SK-N-SH (cell line): Measurements from ENCODE around the gene GLOD5. TPM values are rescaled to one million over a fixed set of nuclear protein-coding genes. Genes with fewer than 3 reads are reported as not detected.
A peak's percentile ranks its signal among the peaks of the same experiment; 100 is the strongest.

Experiments used
- CTCF ChIA-PET: fragments of 300-600, 350-600 bp; formaldehyde crosslinking; extraction: SDS; loops from one replicate; lab custom pipeline; 2021; lab: Yijun Ruan, JAX
- POLR2A ChIA-PET: fragments of 350-600 bp; sonication (Branson Sonifier 250); formaldehyde crosslinking; extraction: SDS; loops from one replicate; lab custom pipeline; 2020; ENCODE audit warnings: antibody characterized with exemption, inconsistent platforms; lab: Yijun Ruan, JAX
- DNase-seq: peaks from one replicate; pipeline ENCODE4 v3.0.0; 2012
- H2AFZ ChIP-seq: fragments of 200-600 bp; sonication (generic); 2 replicates; pipeline ENCODE4 v1.8.1; 2016; ENCODE audit warnings: antibody characterized with exemption, mild to moderate bottlenecking, low read depth
- H3F3A ChIP-seq: fragments of 200-600 bp; sonication (generic); replicated peaks from 2 replicates; pipeline ENCODE3; 2016; ENCODE audit warnings: antibody characterized with exemption, mild to moderate bottlenecking; ENCODE audit not compliant: insufficient read depth
- H3K27ac ChIP-seq, 2 experiments: fragments of 200-500 bp in 1 of 2; fragments of 200-600 bp in 1 of 2; sonication (Bioruptor generic) in 1 of 2; sonication (generic), shearing (Covaris generic) in 1 of 2; 2 replicates each; pipeline versions ENCODE4 v1.5.1 to v1.6.1; 2014 to 2016; ENCODE audit warnings: low read depth in 2 of 2, inconsistent platforms in 1 of 2, low read length in 1 of 2, mild to moderate bottlenecking in 1 of 2, mixed read lengths in 1 of 2
- H3K27me3 ChIP-seq: fragments of 200-600 bp; sonication (generic), shearing (Covaris generic); 2 replicates; pipeline ENCODE4 v1.6.1; 2016; ENCODE audit warnings: mixed run types; ENCODE audit not compliant: insufficient read depth
- H3K36me3 ChIP-seq, 2 experiments: fragments of 200-500 bp in 1 of 2; fragments of 200-600 bp in 1 of 2; sonication (Bioruptor generic) in 1 of 2; sonication (generic) in 1 of 2; replicated peaks in 1 of 2; 2 replicates each; pipeline versions ENCODE3 to v1.5.1; 2014 to 2016; ENCODE audit warnings: low read length in 1 of 2, mild to moderate bottlenecking in 1 of 2; ENCODE audit not compliant: insufficient read depth in 2 of 2, control insufficient read depth in 1 of 2
- H3K4me1 ChIP-seq, 2 experiments: fragments of 200-500 bp in 1 of 2; fragments of 200-600 bp in 1 of 2; sonication (Bioruptor generic) in 1 of 2; sonication (generic), shearing (Covaris generic) in 1 of 2; 2 replicates each; pipeline versions ENCODE4 v1.5.1 to v1.6.1; 2014 to 2016; ENCODE audit warnings: low read depth in 1 of 2, low read length in 1 of 2, mixed run types in 1 of 2; ENCODE audit not compliant: insufficient read depth in 2 of 2, control insufficient read depth in 1 of 2
- H3K4me2 ChIP-seq: fragments of 200-600 bp; sonication (generic), shearing (Covaris generic); 2 replicates; pipeline ENCODE4 v1.6.1; 2017; ENCODE audit warnings: mixed run types
- H3K4me3 ChIP-seq, 2 experiments: fragments of 200-500 bp in 1 of 2; fragments of 200-600 bp in 1 of 2; sonication (Bioruptor generic) in 1 of 2; sonication (generic), shearing (Covaris generic) in 1 of 2; 2 replicates each; pipeline versions ENCODE4 v1.5.1 to v1.8.1; 2014 to 2016; ENCODE audit warnings: low read depth in 2 of 2, inconsistent platforms in 1 of 2, low read length in 1 of 2, mild to moderate bottlenecking in 1 of 2, mixed read lengths in 1 of 2, moderate library complexity in 1 of 2
- H3K79me2 ChIP-seq: fragments of 200-600 bp; sonication (generic); 2 replicates; pipeline ENCODE4 v1.8.1; 2017; ENCODE audit warnings: mild to moderate bottlenecking; ENCODE audit not compliant: insufficient read depth
- H3K9ac ChIP-seq: fragments of 200-600 bp; sonication (generic); 2 replicates; pipeline ENCODE4 v1.6.1; 2017; ENCODE audit warnings: mixed run types
- H3K9me2 ChIP-seq: fragments of 200-600 bp; sonication (generic); 2 replicates; pipeline ENCODE4 v1.6.1; 2017; ENCODE audit warnings: mixed run types
- H3K9me3 ChIP-seq: fragments of 200-600 bp; sonication (generic); 2 replicates; pipeline ENCODE4 v1.6.1; 2017; ENCODE audit warnings: mixed run types, mild to moderate bottlenecking, moderate library complexity
- H4K20me1 ChIP-seq: fragments of 200-600 bp; sonication (generic); 2 replicates; pipeline ENCODE4 v1.6.1; 2017; ENCODE audit warnings: mild to moderate bottlenecking, mixed run types; ENCODE audit not compliant: insufficient read depth
- CHD2 ChIP-seq: fragments of 150-350 bp; IDR thresholded peaks from 2 replicates; pipeline ENCODE4 v1.6.1; 2018; ENCODE audit warnings: low read length; ENCODE audit not compliant: partially characterized antibody
- CTCF ChIP-seq: fragments of 200-600 bp; sonication (generic); IDR thresholded peaks from 2 replicates; pipeline ENCODE4 v1.6.1; 2017; ENCODE audit warnings: antibody characterized with exemption, mild to moderate bottlenecking, moderate library complexity
- EP300 ChIP-seq, 2 experiments: IDR thresholded peaks; 2 replicates each; pipeline versions ENCODE4 v1.4.0 to v1.6.1; 2012; ENCODE audit warnings: borderline replicate concordance in 1 of 2, low read depth in 1 of 2, low read length in 1 of 2
- EZH2phosphoT487 ChIP-seq: fragments of 200-600 bp; sonication (generic); IDR thresholded peaks from 2 replicates; pipeline ENCODE4 v1.6.1; 2017; ENCODE audit warnings: low read depth, mixed run types, mild to moderate bottlenecking, antibody characterized with exemption, moderate library complexity, borderline replicate concordance
- FOSL2 ChIP-seq: IDR thresholded peaks from 2 replicates; pipeline ENCODE4 v1.4.0; 2012; ENCODE audit warnings: low read depth, mild to moderate bottlenecking, moderate library complexity, borderline replicate concordance
- GATA2 ChIP-seq: sonication (generic); formaldehyde crosslinking; IDR thresholded peaks from 2 replicates; pipeline ENCODE4 v1.5.0; 2020; ENCODE audit warnings: mild to moderate bottlenecking, missing genetic modification reagents
- MEF2A ChIP-seq: IDR thresholded peaks from 2 replicates; pipeline ENCODE4 v1.4.0; 2012; ENCODE audit warnings: low read depth, borderline replicate concordance
- RAD21 ChIP-seq: IDR thresholded peaks from 2 replicates; pipeline ENCODE4 v1.6.1; 2012; ENCODE audit warnings: mild to moderate bottlenecking, low read length
- RXRA ChIP-seq: IDR thresholded peaks from 2 replicates; pipeline ENCODE4 v1.4.0; 2012; ENCODE audit warnings: low read depth, mild to moderate bottlenecking, borderline replicate concordance
- SIN3A ChIP-seq: IDR thresholded peaks from 2 replicates; pipeline ENCODE4 v1.6.1; 2012; ENCODE audit warnings: low read depth, mild to moderate bottlenecking, low read length, moderate library complexity, borderline replicate concordance
- SMC3 ChIP-seq: IDR thresholded peaks from 2 replicates; pipeline ENCODE4 v1.6.1; 2012; ENCODE audit warnings: low read depth, low read length, improper control_type of control experiment
- WGBS: methylation state at CpG from one replicate; pipeline ENCODE4 v1.1.6; 2017; ENCODE audit warnings: low lambda C conversion rate; 5-methylcytosine and 5-hydroxymethylcytosine counted together
- polyA plus RNA-seq, 3 experiments: library from polyadenylated mRNA; depleted of rRNA; stranded (reverse); fragments of >200 nt; gene quantifications; 2 replicates each; pipeline ENCODE4 v1.2.3, GENCODE V29; 2012
- TF ChIP-seq, protein P1 (sequence below): IDR thresholded peaks from 2 replicates; pipeline ENCODE4 v1.4.0; 2012; ENCODE audit warnings: low read depth, borderline replicate concordance

GLOD5 gene
- not detected in 2 replicates for polyA plus RNA-seq (2012; rRNA removed)
- polyA plus RNA-seq (2012; cell fraction: cytosol; rRNA removed), result not detected in 2 replicates
- polyA plus RNA-seq (2012; cell fraction: nucleus; rRNA removed), result not detected in 2 replicates

DNA sequence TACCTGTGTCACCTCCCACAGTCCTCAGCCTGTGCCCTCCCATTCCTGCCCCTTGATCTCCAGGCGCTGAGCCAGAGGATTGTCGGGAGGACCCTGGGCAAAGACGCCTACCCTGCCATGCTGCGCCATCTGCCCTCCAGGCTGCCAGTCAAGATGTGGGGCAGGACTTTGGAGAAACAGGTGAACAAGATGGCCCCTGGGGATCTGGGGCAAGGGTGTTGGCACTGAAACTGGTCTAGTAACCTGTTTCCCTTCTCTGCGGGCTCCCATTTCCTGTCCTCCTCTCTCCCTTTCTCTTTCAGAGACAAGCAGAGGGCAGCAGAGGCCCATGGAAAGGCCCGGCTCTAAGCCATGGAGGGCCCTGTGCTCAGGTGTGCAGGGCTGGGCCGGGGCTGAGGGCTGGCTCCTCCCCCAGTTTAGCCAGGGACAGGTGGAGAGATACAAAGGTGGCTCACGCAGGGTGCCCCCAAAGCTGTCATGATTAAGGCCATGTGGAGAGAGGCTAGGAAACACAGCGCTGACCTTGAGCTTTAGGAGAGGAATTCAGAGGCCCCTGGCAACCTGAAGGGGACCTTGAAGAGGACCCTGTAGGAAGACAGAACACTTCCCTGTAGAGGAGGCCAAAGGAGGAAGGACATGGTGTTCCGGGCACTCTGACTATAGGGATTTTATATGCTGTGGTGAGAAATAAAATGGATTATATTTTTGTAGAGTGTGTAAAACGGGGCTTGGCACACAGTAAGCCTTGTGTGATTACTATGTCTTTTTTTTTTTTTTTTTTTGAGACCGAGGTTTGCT, at the start of gene GLOD5:
Gene GLOD5 (plus strand): TSS at position 74 of the 798 bp plus-strand sequence. CDS start 44 bp downstream, at position 118.
- ChIA-PET POLR2A (no interaction called here), CTCF (interaction anchor here (1.2 kb wide), 1 partner anchor 11 kb away, joined by 3 read pairs; no protein-coding TSS in a partner anchor)
- peak; percentile 27 for DNase-seq
- Histone ChIP-seq H3K27ac (no peak within 1 kb of the TSS), H3K9me2 (no peaks in the 10 kb centered on the region), H3K4me2 (no peak within 1 kb of the TSS), H3K36me3 (no peaks in the 10 kb centered on the region), H3K79me2 (no peaks in the 10 kb centered on the region), H3F3A (no peaks in the 10 kb centered on the region), H4K20me1 (no peaks in the 10 kb centered on the region), H2AFZ (no peak within 1 kb of the TSS), H3K9ac (no peak within 1 kb of the TSS), H3K4me3 (no peak within 1 kb of the TSS), H3K27me3 (peaks cover 14% of the 10 kb centered on the region), H3K9me3 (no peaks in the 10 kb centered on the region), H3K4me1 (no peaks in the 10 kb centered on the region)
- TF ChIP-seq GATA2 (CRISPR knock-in tag) (no peak), CHD2 (no peak), RAD21 (peak; percentile 52), SMC3 (peak; percentile 10; the same call in 1 of the 2 replicates), CTCF (peak; percentile 30), EP300 (IDR thresholded peaks at IDR 0.05; ENCODE audit: borderline replicate concordance in 1 of 2, low read depth in 1 of 2, low read length in 1 of 2) (no peak), SIN3A (no peak)
- TF ChIP-seq, protein P1, sequence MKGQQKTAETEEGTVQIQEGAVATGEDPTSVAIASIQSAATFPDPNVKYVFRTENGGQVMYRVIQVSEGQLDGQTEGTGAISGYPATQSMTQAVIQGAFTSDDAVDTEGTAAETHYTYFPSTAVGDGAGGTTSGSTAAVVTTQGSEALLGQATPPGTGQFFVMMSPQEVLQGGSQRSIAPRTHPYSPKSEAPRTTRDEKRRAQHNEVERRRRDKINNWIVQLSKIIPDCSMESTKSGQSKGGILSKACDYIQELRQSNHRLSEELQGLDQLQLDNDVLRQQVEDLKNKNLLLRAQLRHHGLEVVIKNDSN, result no peak
- WGBS, result 33% methylated on average over 10 of the region's 12 CpGs

- H3K4me2 ChIP-seq, result no peak overlapping the region
- H3K4me1 ChIP-seq, result peaks cover 0 to 4% of the 10 kb centered on the region in 2 experiments; a peak in 1 of 4 replicates
- H3K4me3 ChIP-seq, result no peak overlapping the region
- H2AFZ ChIP-seq, result no peak overlapping the region
- H3K27ac ChIP-seq, result no peak overlapping the region
- CTCF ChIA-PET, result no interaction called here
- H3K27me3 ChIP-seq, result no peaks in the 10 kb centered on the region; the same call in 1 of the 2 replicates
- H3K9me3 ChIP-seq, result no peaks in the 10 kb centered on the region
- H3K9ac ChIP-seq, result no peak overlapping the region
- TF ChIP-seq EZH2phosphoT487, result no peak
- TF ChIP-seq FOSL2, result no peak
- TF ChIP-seq SIN3A, result no peak
- no peak for TF ChIP-seq RXRA
- TF ChIP-seq MEF2A, result no peak
- H3K36me3 ChIP-seq, result no peaks in the 10 kb centered on the region
- DNase-seq, result no peak
- H3K79me2 ChIP-seq, result no peaks in the 10 kb centered on the region
- H3K9me2 ChIP-seq, result no peaks in the 10 kb centered on the region
- no peaks in the 10 kb centered on the region for H3F3A ChIP-seq
- 54% methylated on average over 6 of the region's 7 CpGs for WGBS
- POLR2A ChIA-PET, result no interaction called here
- no peaks in the 10 kb centered on the region for H4K20me1 ChIP-seq
Measured at GRCh38 chrX:48711929-48712505, 49.5 kb upstream of the GLOD5 start.
